CD4-positive, alpha-beta T cell treated with Interleukin-6 for 4 hours (primary cell): ENCODE measurements around the gene SCARB1.
A peak's percentile ranks its signal among the peaks of the same experiment; 100 is the strongest.

ENCODE experiments used
- DNase-seq: peaks from one replicate; pipeline ENCODE4 v3.0.0-alpha.2; 2020; ENCODE audit warnings: mixed read lengths

SCARB1 gene

DNA sequence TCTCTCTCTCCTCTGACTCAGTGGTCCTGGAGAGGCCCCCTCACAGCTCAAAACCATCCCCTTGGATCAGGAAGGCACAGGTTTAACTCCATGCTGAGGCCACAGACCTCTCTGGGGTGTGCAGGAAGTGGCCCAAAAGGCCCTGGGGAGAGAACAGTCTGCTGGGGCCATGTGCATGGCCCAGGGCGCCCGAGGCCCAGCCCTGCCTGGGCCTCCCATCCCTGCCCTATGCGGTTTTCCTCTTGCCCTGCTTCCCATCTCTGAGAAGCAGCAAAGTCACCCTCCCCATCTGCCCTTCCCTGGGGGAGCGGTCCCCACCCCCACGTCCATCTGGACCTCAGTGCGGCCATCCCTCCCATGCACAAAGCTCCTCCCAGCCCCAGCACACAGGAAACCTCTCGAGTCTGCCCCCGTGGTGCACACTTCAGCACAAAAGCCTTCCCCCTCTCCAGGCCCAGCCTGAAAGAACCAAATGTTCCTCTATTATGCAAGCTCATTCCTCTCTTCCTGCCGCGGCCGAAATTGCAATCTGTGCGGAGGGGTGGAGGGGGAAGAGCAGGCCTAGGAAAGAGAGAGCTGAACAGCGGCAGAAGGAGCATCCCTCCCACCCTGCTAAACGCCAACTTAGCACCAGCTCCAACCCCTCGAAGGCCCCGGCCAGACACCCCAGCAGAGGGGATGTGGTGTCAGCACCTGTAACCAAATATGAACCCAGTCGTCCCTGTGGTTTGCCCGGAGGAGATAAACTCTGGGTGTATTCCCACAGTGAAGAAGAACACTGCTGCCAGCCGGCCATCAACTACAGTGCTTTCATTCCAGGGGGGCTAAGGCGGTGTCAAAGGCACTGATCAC lies 108.5 kb downstream of the SCARB1 start:
- no peak for DNase-seq

DNA sequence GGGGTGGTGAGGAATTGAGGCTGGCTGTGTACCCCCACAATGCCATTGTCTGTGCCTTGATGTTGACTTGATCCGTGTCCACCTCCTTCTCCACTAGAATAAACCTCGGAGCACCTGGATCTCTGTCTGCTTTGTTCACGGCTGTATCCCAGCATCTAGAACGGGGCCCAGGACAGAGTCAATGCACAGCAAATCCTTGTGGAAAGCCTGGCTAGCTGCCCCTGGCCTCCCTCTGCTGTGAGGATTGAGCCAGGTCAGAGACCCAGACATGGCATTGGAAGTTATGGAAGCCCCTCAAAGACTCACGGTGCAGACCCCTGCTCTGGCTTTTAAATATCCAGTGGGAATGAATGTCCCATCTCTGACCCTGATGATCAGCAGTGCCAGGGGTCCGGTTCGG lies 109.2 kb downstream of the SCARB1 start:
- no peak for DNase-seq

DNA sequence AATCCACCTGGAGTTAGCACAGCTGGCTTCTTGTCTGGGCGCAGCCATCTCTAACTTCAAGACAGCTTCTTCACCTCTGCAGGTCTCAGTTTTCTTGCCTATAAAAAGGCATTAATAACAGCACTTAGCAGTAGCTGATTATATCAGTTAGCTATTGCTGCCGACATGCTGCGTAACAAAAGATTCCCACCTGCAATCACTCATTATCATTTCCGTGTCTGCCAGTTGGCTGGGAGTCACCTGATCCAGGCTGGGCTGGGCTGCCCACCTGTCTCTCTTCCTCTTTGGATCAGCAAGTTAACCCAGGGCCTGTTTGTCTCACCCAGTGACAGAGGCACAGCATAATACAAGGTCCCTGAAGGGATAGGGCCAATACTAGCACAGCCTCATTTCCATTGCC lies 109.7 kb downstream of the SCARB1 start:
- DNase-seq, result no peak

DNA sequence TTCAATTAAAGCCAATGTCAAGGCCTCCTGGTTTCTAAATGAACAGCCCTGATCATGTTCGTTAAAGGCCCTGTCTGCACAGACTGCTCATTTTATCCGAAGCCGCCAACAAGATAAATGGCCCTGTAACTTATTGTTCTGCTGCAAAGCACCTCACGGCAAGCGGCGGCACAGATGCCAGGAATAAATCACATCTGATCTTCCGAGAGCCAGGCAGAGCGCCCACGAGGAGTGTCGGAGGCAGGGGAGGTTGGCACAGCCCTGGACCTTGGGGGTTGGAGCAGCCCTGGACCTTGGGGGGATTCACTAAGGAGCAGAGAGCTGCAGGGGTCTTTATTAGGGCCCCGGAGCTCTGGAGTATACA lies 110.5 kb downstream of the SCARB1 start:
- DNase-seq, result no peak

DNA sequence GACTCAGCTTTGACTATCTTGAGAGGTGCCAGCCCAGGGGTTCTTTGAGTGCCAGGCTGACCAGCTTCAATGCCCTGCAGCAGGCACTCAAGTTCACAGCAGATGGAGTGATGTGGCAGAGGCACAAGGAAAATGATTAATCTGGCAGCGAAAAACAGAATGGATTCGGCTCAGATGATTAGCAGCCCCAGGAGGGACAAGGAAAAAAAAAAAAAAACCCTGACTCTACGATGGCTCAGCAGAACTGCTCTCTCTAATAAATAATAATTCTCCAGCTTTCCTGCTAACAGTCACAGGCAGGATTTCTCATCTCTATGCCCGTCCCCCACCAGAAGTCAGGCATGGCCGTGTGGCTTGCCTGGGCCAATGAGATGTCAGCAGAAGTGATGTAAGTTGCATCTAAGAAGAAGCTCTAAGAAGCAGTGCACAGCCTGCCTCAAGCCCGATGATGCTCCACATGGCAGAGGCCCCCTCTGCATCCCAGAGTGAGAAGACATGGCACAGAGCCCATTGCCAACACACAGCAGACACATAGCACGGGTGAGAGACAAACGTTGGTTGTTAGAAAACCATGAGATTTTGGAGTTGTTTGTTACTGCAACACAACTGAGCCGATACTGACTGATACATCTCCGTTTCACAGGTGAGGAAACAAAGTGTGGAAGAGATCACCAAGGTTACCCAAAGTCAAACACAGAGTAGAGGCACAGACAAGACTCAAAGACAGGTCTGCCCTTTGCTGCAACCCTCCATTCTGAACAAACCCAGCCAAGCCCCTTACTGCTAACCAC lies 111.0 kb downstream of the SCARB1 start:
- no peak for DNase-seq

DNA sequence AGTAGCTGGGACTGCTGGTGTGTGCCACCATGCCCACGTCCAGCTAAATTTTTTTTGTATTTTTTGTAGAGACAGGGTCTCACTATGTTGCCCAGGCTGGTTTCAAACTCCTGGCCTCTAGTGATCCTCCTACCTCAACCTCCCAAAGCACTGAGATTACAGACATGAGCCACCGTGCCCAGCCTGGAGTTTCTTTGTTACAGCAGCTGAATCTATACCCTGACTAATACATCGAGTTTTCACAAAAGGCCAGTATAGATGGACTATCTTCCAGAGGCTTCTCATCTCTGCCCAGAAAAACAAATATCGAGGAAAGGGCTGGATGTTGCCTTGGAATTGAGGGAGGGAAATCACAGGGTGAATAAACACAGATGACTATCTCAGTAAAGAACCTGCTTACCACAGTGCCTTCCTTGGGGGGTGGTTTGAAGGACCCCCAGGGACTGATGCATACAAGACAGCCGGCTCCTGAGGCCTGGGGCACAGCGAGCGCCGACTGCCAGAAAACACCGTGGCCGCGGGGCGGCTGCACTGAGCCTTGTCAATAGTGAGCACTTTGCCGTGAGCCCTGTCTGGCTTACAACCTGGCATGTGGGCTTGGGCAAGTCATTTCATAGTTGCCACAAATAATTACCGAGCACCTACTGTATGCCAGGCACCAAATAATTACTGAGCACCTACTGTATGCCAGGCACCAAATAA lies 111.9 kb downstream of the SCARB1 start:
- DNase-seq, result no peak

DNA sequence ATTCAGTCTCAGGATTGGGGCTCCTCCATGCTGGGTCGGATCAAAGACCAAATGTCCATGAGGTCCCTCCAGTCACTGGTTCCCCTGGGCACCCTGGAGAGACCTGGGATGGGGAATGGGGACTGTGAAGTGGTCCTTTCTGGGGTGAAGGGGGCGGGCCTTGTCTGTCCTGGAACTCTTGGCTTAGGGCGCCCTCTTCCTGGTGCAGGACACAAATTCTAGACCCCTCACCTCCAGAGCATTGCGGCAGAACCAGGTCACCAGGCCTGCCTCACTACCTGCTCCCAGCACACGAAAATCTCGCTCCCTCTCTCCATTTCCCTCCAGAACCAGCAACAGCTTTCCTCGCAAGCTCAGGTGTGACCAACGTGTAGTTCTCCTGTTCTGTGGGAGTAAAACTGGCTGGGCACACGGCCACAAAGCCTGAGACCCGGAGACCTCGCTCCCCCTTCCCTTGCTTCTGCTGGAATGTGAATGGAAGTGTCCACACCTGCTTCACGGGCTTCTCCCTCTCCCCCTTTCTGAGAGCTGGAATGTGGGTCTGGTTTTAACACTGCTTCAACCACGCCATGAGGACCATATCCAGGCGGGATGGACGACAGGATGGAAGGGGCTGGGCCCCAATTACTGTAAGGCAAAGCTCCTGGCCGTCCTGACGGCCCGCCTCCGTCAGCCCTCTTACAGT lies 112.7 kb downstream of the SCARB1 start:
- DNase-seq, result peak; percentile 36

DNA sequence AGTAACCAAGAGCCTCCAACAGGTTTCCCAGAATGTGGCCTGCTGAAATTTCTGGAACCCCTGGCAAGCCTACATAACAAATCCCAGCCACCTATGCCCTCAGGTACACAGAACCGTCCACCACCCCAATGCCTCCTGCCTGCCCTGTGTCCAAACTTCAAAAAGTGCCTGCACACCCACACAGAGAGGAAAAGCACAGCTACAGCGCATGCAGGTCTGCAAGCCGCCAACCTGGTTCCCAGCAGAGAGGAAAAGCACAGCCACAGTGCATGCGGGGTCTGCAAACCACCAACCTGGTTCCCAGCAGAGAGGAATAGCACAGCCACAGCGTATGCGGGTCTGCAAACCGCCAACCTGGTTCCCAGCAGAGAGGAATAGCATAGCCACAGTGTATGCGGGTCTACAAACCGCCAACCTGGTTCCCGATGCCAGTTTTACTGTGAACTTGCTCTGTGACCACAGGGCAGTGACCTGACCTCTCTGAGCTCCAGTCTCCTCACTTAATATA lies 113.5 kb downstream of the SCARB1 start:
- DNase-seq, result no peak

DNA sequence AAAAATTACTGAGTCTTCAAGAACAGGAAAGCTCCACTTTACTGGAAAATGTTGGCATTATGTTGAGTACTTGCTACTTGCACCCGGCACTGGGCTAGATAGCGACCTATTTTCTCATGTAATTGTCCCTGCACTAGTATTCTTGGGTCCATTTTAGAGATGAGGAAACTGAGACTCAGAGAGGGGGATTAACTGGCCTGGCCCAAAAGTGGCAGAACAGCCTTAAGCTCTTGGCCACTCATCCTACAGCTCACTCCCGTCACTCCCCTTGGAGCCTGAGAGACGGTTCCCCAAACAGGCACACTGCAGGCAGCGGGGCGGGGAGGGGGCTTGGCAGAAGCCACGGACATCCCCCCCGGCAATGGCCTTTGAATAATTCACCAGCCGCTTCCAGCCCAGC lies 113.9 kb downstream of the SCARB1 start:
- no peak for DNase-seq

DNA sequence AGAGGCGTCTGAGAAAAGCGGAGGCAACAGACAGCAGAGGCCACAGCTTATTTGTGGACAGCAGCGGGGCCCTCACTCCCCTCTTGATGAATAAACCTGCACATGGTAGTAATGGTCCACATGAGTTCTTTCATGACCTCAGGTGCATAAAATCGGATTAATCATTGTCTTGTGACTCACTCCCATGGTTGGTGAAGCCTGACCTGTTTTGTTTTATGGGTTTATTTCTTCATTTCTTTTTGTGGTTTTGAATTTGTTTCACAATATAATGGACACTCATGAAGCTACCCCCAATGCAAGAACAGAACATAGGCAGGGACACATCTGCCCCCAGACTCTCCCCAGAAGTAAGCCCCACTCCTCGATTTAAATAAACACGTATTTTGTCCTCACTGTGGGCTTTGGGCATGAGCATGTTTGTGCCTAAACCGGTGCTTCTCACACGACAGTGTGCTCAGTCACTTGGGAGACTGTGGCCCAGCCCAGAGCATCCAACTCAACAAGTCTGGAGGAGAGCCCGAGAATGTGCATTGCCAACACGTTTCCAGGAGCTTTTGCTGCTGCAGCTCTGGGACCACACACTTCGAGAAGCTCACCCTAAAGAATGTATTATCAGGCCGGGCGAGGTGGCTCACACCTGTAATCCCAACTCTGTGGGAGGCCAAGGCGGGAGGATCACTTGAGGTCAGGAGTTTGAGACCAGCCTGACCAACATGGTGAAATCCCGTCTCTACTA lies 116.1 kb downstream of the SCARB1 start:
- no peak for DNase-seq

DNA sequence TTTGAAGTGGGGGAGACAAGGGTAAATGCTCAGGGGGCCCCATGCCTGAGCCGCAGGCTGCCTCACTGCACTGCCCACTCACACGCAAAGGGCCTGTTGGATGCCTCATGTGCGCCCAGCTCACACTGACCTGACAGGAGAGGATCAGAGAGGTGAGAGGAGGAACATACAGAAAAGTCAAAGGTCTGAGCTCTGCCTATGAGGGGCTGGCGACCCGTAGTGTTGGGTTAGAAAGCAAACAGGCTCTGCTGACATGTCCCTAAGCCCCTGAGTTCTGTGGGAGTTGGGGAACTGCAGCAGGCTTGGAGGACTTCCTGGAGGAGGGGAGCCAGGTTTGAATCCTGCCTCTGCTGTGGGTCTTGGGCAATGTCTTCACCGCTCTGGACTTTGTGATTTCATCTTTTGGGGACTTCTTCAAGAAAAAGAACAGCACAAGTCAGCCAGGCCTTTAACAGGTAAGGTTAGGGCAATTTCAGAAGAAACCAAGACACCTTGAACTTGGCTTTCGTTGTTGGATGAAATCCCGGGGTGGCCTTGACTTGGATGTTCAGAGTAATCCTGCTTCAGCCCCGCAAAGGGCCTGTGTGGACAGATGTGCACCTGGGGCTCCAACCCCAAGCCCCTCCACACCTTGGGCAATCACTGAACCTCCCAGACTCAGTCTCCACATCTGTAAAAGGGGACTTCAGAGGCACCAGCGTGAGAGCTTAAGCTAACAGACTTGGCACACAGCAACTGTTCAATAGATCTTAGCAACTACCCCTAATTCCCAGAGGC lies 116.8 kb downstream of the SCARB1 start:
- no peak for DNase-seq

DNA sequence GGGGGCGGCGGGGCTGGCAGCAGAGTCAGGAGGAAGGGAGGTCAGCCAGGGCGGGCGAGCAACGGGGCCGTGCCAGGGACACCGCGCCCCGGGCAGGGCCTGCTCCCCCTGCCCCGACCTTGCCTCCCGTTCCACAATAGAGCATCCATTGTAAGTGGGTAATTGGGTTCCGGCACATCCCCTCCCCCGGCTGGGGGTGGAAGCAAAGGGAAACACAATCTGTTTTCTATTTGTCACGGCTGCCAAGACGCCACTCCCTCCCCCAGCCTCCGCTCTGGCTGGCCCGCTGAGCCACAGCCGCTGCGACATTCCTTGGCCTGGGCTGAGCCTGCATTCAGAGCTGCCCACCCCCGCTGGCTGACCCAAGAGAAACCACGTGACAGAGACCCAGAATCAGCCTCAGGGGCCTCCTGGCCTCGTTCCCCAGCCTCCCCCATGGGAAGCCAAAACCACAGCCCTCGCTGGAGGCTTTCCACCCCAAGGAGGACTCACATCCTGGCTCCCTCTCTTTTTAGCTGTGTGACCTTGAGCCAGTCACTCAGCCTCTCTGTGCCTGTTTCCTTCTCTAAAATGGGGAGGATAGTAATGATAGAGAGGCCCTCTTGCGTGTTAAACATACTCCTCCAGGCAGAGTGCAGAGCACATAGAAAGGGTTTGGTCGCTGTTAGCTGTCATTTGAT lies 117.6 kb downstream of the SCARB1 start:
- peak; percentile 40 for DNase-seq

DNA sequence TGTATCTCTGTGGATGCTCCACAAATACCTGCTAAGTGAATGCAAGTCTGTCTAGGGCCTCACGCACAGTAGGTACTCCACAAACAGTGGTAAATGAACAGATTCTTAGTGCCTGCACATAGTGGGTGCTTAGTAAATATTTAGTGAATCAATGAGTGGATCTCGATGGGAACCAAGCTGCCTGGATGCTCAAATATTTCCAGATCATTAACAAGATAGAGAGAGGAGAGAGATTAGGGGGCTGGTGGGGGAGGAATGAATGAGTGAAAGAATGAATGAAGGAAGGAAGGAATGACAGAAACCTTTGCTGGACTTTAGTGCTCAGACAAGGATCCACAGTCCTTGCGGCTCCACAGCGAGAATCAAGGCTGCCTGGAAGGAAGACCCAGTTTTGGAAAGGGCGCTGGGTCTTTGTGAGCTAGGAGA lies 118.2 kb downstream of the SCARB1 start:
- DNase-seq, result no peak

DNA sequence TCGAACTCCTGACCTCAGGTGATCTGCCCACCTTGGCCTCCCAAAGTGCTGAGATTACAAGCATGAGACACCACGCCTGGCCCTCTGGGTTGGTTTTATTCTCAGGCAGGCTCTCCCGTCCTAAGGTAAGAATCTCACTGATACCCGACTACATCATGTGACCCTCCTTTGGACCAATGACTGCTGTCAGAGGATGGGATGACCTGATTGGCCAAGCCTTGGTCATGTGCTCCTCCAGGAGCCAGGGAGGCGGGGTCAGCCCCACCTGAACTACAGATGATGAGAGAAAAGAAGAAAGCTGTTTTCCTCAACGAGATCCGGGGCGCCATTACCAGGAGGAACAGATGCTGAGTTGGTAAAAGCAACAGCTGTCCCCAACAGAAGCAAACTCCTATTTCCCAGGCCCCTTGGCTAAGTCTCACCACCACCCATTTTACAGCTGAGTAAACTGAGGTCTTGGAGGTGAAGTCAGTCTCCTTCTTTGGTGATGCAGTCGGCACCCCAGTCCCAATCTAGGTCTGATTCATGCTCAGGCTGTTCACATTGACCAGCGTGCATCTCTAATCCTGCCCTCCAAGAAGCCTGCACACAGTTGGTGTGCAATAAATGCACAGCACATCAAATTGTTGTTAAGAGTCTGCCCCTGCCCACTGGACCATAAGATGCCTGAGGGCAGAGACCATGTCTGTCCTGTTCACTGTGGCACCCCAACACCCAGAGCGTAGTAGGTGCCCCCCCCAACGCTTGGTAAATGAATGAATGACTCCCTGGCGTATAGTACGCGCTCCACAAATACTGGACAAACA lies 118.8 kb downstream of the SCARB1 start:
- DNase-seq, result no peak

DNA sequence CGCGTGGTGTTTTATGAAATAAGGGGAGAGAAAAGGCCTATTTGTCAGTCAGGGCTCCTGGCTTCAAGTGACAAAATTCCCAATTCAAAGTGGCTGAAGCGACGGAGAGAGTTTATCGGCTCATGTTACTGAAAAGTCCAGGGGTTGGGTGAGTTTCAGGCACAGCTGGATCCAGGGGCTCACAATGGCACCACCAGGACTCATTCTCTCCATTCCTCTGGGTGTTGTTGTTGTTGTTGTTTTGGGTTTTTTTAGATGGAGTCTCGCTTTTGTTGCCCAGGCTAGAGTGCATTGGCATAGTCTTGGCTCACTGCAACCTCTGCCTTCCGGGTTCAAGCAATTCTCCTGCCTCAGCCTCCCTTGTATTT lies 119.4 kb downstream of the SCARB1 start:
- no peak for DNase-seq

DNA sequence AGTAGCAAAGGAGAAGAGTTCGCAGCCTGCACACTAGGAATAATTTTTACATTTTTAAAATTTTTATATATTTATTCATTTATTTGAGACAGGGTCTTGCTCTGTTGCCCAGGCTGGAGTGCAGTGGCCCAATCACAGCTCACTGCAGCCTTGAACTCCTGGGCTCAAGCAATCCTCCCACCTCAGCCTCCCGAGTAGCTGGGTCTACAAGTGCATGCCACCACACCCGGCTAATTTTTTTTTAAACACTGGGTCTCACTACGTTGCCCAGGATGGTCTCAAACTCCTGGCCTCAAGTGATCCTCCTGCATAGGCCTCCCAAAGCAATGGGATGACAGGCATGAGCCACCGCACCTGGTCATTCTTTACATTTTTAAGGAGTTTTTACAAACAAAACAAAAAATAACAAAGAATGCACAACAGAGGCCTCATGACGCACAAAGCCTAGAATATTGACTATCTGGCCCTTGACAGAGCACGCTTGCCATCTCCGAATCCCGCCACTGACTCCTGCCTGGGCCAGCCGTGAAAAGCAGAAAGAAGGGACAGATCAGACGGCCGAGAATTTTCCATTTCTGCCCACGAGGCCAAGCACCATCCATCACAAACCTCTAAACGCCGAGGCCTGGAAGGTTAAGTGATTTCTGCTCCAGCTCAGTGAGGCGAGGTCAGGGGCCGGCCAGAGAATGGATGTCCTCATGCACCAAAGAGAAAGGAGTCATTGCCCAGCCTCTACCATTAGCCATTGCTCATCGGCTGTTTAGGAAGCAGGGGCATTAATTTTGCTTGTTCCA lies 120.0 kb downstream of the SCARB1 start:
- DNase-seq, result no peak

DNA sequence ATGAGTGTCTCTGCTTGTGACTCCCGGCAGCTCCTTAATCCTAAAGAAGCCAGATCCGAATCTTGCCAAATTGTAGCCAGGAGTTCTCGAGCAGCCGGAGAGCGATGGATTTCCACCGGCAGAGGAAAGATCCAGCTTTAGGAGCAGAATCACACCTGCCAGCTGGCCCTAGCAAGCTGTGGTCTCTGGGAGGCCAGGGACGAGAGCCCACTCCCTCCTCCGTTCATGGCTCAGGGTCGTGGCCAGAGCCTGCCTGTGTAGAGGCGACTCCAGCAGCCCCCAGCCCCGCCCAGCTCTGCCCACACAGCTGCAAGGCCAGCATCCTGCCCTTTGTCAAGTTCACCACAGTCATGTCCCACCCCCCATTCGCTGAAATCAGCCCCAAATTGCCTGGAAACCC lies 121.0 kb downstream of the SCARB1 start:
- DNase-seq, result no peak

DNA sequence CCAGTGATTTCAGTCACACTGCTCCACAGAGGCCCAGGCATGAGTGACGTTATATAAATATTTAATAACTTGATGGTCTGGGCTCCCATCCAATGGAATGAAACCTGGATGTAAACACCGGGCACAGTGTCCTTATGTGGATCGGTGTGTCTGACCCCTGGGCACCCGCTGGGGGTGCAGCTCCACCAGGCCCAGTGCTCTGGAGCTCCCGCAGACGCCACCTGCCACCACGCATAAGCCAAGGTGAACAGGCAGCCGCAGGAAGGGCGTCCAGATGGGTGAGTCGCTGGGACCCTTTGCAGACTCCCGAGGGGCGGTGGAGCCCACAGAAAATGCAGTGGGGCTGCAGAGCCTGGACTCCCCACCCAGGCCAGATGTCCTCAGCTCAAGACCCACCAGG lies 121.6 kb downstream of the SCARB1 start:
- no peak for DNase-seq

DNA sequence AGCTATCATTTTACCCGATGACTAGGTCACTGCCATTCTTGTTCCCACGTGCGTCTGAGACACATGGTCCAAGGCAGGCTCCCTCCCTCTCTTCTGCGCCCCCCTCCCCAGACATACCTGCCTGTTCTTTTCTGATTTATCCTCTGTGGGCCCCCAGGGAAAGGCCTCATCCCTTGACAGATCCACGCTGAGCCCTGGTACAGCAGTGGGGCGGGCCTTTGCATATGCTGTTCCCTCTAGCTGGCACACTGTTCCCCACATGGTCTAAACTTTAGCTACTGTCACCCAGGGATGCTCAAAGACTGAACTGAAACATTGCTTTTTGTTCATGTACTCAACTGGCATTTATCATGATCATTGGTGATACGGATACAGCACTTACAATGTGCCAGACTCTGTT lies 122.5 kb downstream of the SCARB1 start:
- no peak for DNase-seq
